Hematopoietic multipotent progenitor cell (in vitro differentiated cells): ENCODE measurements around the gene NHLRC1. TPM values are rescaled to one million over a fixed set of nuclear protein-coding genes. Genes with fewer than 3 reads are reported as not detected.

ENCODE experiments used
- DNase-seq, 3 donors: peaks; one replicate each; pipeline ENCODE4 v3.0.0-alpha.2; 2011 to 2015; ENCODE audit warnings: low read depth in 2 of 3, low spot score in 2 of 3
- total RNA-seq: library from RNA; depleted of rRNA; stranded (reverse); fragments of >200 nt; gene quantifications from one replicate; pipeline ENCODE4 v1.2.3, GENCODE V29; 2012

Gene NHLRC1
- total RNA-seq, 1 donor = 8.1 TPM

GRCh38 chr6:18088419-18089296 lies 33.8 kb downstream of the NHLRC1 start:
- no peak for DNase-seq

GRCh38 chr6:18087396-18088165 lies 34.9 kb downstream of the NHLRC1 start:
- no peak for DNase-seq

GRCh38 chr6:18081025-18081668 lies 41.3 kb downstream of the NHLRC1 start:
- DNase-seq = no peak

GRCh38 chr6:18080544-18080943 lies 41.9 kb downstream of the NHLRC1 start:
- no peak for DNase-seq

- DNase-seq = no peak
These were observed 43.6 kb downstream of the NHLRC1 start for GRCh38 chr6:18078866-18079265.

- no peak for DNase-seq
These were observed 46.2 kb downstream of the NHLRC1 start for GRCh38 chr6:18076231-18076630.

- DNase-seq = no peak
These were observed 49.6 kb downstream of the NHLRC1 start for GRCh38 chr6:18072841-18073240.

GRCh38 chr6:18070486-18070885 lies 52.0 kb downstream of the NHLRC1 start:
- no peak for DNase-seq

Other genes with a start within 250 kb of the NHLRC1 start
- 25.3 TPM for gene KIF13A, start 135.0 kb downstream of the NHLRC1 start, total RNA-seq
- 4.6 TPM for gene TPMT, start 32.4 kb upstream of the NHLRC1 start, total RNA-seq
- 24.5 TPM for gene KDM1B, start 32.7 kb upstream of the NHLRC1 start, total RNA-seq
- 32.9 TPM for gene DEK, start 141.9 kb upstream of the NHLRC1 start, total RNA-seq